HG02852 (cell line): ENCODE results near the gene BNIPL.

ENCODE experiments used
- ATAC-seq: cut with Tn5 transposase; IDR thresholded peaks from one replicate; pipeline ENCODE4 v1.9.1; 2021; ENCODE audit warnings: mild to moderate bottlenecking, moderate library complexity; ENCODE audit not compliant: unreplicated experiment

The BNIPL gene

GRCh38 chr1:151036356-151036755, at the start of gene BNIPL:
TSS of gene BNIPL (plus strand) at chr1:151036586. CDS start at chr1:151036726, 140 bp downstream.
- no peak for ATAC-seq

GRCh38 chr1:150987924-150988323, 48.5 kb upstream of the BNIPL start:
- no peak for ATAC-seq

- no peak for ATAC-seq
Measured at GRCh38 chr1:150992626-150993025, 43.8 kb upstream of the BNIPL start.

GRCh38 chr1:150994248-150994647, 42.1 kb upstream of the BNIPL start:
- no peak for ATAC-seq

- no peak for ATAC-seq
Measured at GRCh38 chr1:150995460-150995859, 40.9 kb upstream of the BNIPL start.

- ATAC-seq = no peak
Measured at GRCh38 chr1:150995896-150996295, 40.5 kb upstream of the BNIPL start.

- ATAC-seq = no peak
Measured at GRCh38 chr1:150997126-150997872, 39.1 kb upstream of the BNIPL start.

- ATAC-seq = no peak
Measured at GRCh38 chr1:150997949-150998348, 38.4 kb upstream of the BNIPL start.

- no peak for ATAC-seq
Measured at GRCh38 chr1:150999051-150999674, 37.2 kb upstream of the BNIPL start.

GRCh38 chr1:150999926-151000325, 36.5 kb upstream of the BNIPL start:
- ATAC-seq = no peak

- no peak for ATAC-seq
Measured at GRCh38 chr1:151000408-151000807, 36.0 kb upstream of the BNIPL start.

GRCh38 chr1:151001602-151002001, 34.8 kb upstream of the BNIPL start:
- ATAC-seq = no peak

GRCh38 chr1:151002051-151002450, 34.3 kb upstream of the BNIPL start:
- ATAC-seq = no peak

- no peak for ATAC-seq
Measured at GRCh38 chr1:151002611-151003010, 33.8 kb upstream of the BNIPL start.

- no peak for ATAC-seq
Measured at GRCh38 chr1:151003180-151003579, 33.2 kb upstream of the BNIPL start.

- ATAC-seq = no peak
Measured at GRCh38 chr1:151005729-151006319, 30.6 kb upstream of the BNIPL start.

GRCh38 chr1:151006327-151007052, 29.9 kb upstream of the BNIPL start, which contains the start of gene MINDY1:
TSS of gene MINDY1 (minus strand) at chr1:151006902. CDS start at chr1:151002617, 4,285 bp downstream.
- ATAC-seq = no peak

GRCh38 chr1:151007853-151008243, 28.5 kb upstream of the BNIPL start:
- ATAC-seq = no peak

GRCh38 chr1:151008244-151009205, 27.9 kb upstream of the BNIPL start, which contains the start of gene PRUNE1:
TSS of gene PRUNE1 (plus strand) at chr1:151008449. CDS start at chr1:151008633, 184 bp downstream.
- ATAC-seq = peak; percentile 61

- ATAC-seq = no peak
Measured at GRCh38 chr1:151009206-151009587, 27.2 kb upstream of the BNIPL start.
